ENCODE measurements around the gene NCKAP1. TPM values are rescaled to one million over a fixed set of nuclear protein-coding genes. Genes with fewer than 3 reads are reported as not detected.

Gene NCKAP1, protein sequence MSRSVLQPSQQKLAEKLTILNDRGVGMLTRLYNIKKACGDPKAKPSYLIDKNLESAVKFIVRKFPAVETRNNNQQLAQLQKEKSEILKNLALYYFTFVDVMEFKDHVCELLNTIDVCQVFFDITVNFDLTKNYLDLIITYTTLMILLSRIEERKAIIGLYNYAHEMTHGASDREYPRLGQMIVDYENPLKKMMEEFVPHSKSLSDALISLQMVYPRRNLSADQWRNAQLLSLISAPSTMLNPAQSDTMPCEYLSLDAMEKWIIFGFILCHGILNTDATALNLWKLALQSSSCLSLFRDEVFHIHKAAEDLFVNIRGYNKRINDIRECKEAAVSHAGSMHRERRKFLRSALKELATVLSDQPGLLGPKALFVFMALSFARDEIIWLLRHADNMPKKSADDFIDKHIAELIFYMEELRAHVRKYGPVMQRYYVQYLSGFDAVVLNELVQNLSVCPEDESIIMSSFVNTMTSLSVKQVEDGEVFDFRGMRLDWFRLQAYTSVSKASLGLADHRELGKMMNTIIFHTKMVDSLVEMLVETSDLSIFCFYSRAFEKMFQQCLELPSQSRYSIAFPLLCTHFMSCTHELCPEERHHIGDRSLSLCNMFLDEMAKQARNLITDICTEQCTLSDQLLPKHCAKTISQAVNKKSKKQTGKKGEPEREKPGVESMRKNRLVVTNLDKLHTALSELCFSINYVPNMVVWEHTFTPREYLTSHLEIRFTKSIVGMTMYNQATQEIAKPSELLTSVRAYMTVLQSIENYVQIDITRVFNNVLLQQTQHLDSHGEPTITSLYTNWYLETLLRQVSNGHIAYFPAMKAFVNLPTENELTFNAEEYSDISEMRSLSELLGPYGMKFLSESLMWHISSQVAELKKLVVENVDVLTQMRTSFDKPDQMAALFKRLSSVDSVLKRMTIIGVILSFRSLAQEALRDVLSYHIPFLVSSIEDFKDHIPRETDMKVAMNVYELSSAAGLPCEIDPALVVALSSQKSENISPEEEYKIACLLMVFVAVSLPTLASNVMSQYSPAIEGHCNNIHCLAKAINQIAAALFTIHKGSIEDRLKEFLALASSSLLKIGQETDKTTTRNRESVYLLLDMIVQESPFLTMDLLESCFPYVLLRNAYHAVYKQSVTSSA
- 100 to 1,000 TPM in 3 of 4 donors, 10 to 100 TPM in 1; 94.5 to 146 (median 116) TPM for total RNA-seq

DNA sequence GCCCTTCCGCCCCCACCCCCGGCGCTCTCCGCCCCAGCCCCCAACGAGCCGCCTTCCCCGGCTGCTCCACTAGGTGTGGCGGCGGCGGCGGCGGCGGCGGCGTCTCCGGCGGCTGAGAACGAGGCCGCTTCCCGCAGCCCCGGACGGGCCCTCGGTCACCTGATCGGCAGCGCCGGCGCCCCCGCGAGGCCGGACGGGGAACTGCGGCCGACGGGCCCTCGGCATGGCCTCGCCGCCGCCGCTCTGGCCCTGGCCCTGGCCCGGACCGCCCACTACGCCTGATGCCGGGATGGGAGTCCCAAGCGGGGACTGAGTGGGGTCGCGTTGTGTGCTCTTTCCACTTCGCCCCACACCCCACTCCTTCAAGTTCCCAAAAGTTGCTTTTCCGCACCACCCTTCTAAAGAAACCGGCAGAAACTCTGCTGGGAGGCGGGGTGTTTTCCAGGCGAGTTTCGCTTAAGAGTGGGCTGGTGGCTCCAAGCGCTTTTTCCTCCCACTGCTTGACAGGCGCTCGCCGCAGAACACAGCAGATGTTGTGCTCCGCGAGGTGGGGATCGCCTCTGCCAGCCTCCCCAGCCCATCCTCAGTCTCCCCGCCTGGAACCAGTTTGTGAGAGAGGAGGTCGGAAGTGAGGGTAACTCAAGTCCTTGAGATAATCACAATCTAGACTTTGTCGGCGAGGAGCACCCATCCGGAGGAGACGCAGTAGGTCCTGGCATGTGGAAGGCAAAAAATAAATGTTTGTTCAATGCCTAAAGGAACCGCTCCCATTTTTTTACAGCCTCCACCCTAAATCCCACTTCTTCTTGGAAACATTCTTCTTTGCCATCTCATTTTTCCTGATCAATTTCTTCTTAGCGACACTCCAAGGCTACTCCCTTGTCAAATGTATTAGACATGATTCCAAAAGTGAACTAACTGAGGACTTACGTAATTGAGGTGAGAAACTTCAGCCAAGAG is at the start of gene NCKAP1:
Gene NCKAP1, minus strand, starts transcription at position 117 of the 960 bp plus-strand sequence. CDS start 358 bp downstream, outside the sequence.
- H3K36me3 ChIP-seq, result no peaks in the 10 kb centered on the region
- peak within 1 kb of the TSS; percentile 88 for H3K4me3 ChIP-seq
- no peaks in the 10 kb centered on the region for H3K9me3 ChIP-seq
- 2% methylated on average over 15 of the region's 68 CpGs for WGBS
- TF ChIP-seq, protein P1, sequence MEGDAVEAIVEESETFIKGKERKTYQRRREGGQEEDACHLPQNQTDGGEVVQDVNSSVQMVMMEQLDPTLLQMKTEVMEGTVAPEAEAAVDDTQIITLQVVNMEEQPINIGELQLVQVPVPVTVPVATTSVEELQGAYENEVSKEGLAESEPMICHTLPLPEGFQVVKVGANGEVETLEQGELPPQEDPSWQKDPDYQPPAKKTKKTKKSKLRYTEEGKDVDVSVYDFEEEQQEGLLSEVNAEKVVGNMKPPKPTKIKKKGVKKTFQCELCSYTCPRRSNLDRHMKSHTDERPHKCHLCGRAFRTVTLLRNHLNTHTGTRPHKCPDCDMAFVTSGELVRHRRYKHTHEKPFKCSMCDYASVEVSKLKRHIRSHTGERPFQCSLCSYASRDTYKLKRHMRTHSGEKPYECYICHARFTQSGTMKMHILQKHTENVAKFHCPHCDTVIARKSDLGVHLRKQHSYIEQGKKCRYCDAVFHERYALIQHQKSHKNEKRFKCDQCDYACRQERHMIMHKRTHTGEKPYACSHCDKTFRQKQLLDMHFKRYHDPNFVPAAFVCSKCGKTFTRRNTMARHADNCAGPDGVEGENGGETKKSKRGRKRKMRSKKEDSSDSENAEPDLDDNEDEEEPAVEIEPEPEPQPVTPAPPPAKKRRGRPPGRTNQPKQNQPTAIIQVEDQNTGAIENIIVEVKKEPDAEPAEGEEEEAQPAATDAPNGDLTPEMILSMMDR (IDR thresholded peaks at IDR 0.05), result peak; percentile 89 to 100
- TF ChIP-seq POLR2A (IDR thresholded peaks at IDR 0.05), result no peak
- H3K4me1 ChIP-seq, result peaks cover 42% of the 10 kb centered on the region
- H3K27me3 ChIP-seq, result no peaks in the 10 kb centered on the region
- peak; percentile 89 to 91 for DNase-seq (ENCODE audit: low spot score in 2 of 2)
- peak within 1 kb of the TSS; percentile 98 for H3K27ac ChIP-seq

DNA sequence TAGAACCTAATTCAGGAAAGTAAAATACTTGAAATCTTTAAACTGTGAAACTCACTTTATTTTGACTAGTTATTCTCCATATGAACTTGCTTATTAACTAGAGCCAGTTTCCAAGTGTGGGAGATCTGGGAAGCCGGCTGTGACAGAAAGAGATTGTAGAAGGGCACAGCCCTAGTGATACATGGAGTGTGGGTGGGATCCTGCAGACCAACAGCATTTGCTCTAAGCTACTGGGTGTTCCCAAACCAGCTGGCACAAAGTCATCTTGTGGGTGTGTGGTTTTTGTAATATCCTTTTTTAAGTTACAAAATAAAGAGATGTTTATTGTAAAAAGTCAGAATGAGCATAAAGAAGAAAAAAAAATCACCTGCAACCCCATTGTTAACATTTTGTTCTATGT is 43.7 kb upstream of the NCKAP1 start:
- DNase-seq (ENCODE audit: low spot score in 2 of 2), result no peak
- TF ChIP-seq, protein P1 (IDR thresholded peaks at IDR 0.05), result no peak
- no peak for TF ChIP-seq POLR2A (IDR thresholded peaks at IDR 0.05)
- no peak for TF ChIP-seq EP300 (IDR thresholded peaks at IDR 0.05)
- no peak for TF ChIP-seq POLR2AphosphoS5 (IDR thresholded peaks at IDR 0.05)
- Histone ChIP-seq H3K9me3 (no peaks in the 10 kb centered on the region), H3K27me3 (no peaks in the 10 kb centered on the region), H3K4me1 (peaks cover 14% of the 10 kb centered on the region), H3K4me3 (no peak overlapping the region), H3K27ac (no peak overlapping the region), H3K36me3 (no peaks in the 10 kb centered on the region)
- 28% methylated on average over 1 of the region's 1 CpG for WGBS

DNA sequence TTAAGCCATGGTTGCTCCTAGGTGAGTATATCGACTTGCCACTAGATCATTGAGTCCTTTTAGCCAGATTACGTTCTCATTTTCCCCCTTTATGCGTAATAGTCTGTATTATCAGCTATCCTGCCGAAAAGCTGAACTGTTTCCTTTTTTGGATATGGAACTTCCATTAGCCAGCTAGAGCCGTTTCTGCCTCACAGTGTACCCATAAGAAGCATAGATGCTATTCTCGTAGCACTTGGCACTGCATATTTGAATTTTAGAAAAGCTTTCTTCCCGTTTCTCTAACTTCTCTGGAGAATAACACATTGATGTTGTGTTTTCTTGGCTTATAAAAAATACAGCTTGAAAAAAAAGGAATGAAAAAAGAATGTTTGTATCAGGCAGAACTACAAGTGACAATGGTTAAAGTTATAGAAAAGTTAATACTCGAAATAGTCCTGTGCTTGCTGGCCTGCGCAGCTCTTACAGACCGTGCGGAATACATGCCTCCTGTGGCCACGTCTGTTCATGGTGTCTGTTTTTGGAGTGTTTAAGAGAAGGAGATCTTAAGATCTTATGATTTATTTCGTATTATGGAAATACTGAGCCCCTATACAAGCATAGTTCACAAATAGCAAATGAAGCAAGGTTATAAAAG is 41.0 kb upstream of the NCKAP1 start:
- DNase-seq (ENCODE audit: low spot score in 2 of 2), result no peak
- no peak for TF ChIP-seq POLR2A (IDR thresholded peaks at IDR 0.05)
- TF ChIP-seq EP300 (IDR thresholded peaks at IDR 0.05), result no peak
- TF ChIP-seq, protein P1 (IDR thresholded peaks at IDR 0.05), result no peak
- TF ChIP-seq POLR2AphosphoS5 (IDR thresholded peaks at IDR 0.05), result no peak
- Histone ChIP-seq H3K27me3 (no peaks in the 10 kb centered on the region), H3K27ac (peak overlapping the region; percentile 84), H3K36me3 (no peaks in the 10 kb centered on the region), H3K4me3 (peak overlapping the region; percentile 81), H3K4me1 (peaks cover 14% of the 10 kb centered on the region), H3K9me3 (no peaks in the 10 kb centered on the region)
- 16% methylated on average over 13 of the region's 13 CpGs for WGBS

DNA sequence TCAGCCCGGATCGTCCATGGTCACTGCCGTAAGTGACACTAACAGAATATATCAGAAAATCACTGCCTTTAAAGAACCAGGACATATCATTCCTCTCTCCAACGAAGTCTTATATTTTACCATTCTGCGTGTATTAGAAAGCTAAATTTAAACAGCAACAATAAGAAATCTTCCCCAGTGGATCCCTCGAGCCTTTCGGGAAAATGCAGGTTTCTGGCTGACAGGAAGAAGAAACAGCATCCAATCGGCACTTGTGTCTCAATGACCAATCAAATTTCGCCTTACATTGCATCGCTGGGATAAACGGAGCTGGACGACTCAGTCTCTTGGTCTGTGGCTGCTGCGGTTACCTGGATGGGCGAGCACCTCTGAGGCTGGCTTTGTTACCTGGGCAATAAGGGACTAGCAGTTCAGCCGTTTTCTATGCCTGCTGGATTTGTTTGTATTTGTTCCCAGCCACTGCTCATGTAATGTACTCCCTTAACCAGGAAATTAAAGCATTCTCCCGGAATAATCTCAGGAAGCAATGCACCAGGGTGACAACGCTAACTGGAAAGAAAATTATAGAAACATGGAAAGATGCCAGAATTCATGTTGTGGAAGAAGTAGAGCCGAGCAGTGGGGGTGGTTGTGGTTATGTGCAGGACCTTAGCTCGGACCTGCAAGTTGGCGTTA is 40.3 kb upstream of the NCKAP1 start, which contains the start of gene DUSP19:
Gene DUSP19, plus strand, starts transcription at position 284 of the 675 bp plus-strand sequence. Its CDS starts 187 bp downstream, at position 471.
- no peaks in the 10 kb centered on the region for H3K27me3 ChIP-seq
- 2% methylated on average over 20 of the region's 20 CpGs for WGBS
- peaks cover 14% of the 10 kb centered on the region for H3K4me1 ChIP-seq
- TF ChIP-seq POLR2AphosphoS5 (IDR thresholded peaks at IDR 0.05) (no peak), EP300 (IDR thresholded peaks at IDR 0.05) (no peak), POLR2A (IDR thresholded peaks at IDR 0.05) (peak in 1 of 2 donors; percentile 5)
- H3K27ac ChIP-seq, result peak within 1 kb of the TSS; percentile 84
- H3K4me3 ChIP-seq, result peak within 1 kb of the TSS; percentile 81
- DNase-seq (ENCODE audit: low spot score in 2 of 2), result peak; percentile 87 to 93
- no peaks in the 10 kb centered on the region for H3K36me3 ChIP-seq
- H3K9me3 ChIP-seq, result no peaks in the 10 kb centered on the region

Measured in suprapubic skin (tissue), 4 donors.